ENCODE measurements around the gene R3HDM2. TPM values are rescaled to one million over a fixed set of nuclear protein-coding genes. Genes with fewer than 3 reads are reported as not detected.

Gene R3HDM2
- total RNA-seq, 1 experiment from 2014 or later = 45.4 TPM

DNA sequence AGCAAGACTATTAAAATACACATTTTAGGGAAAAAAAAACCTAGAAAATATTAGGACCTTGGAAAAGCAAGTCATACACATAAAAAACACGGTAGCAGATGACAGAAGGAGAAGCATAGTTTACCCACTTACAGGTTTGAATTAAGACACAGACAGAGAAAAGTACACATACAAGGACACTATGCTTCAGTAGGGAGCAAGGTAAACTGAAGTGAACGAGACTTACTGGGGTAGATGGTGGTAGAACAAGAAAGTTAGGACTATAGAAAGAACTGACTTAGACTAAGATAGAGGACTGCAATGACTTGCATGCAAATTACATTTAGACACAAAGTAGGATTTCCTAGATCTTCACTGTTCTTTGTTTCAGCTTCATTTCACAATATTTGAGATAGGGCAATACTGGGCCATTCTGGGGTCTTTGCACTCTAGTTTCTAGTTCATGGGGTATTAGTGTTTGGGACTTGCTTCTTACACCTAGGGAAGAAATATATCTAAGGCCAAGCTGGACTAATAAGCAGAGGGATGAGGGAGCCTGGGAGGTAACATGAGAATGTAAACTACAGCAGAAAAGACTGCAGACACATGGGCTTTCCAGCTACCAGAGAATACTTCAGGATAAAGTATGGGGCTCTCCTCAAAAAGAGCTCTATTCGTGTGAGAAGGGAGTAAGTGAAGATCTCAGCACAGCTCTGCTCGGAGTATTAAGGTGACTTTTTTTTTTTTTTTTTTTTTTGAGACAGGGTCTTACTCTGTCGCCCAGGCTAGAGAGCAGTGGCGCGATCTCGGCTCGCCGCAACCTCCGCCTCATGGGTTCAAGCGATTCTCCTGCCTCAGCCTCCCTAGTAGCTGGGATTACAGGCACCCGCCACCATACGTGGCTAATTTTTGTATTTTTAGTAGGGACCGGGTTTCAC lies 152.1 kb downstream of the R3HDM2 start:
- no peaks in the 10 kb centered on the region for H3K9me3 ChIP-seq (ENCODE audit: control insufficient read depth in 1 of 2, insufficient read depth in 1 of 2, low read depth in 1 of 2, low read length in 2 of 2)
- H4K20me1 ChIP-seq (ENCODE audit: insufficient read depth) = no peaks in the 10 kb centered on the region
- H3K36me3 ChIP-seq (ENCODE audit: control insufficient read depth in 1 of 2, insufficient read depth in 2 of 2, low read length in 2 of 2) = peaks cover 0 to 4% of the 10 kb centered on the region in 2 experiments; a peak in 2 of 4 replicates
- ChIA-PET CTCF (interaction anchor here (0.9 to 2.6 kb wide), 4 partner anchors 17 to 174 kb away, joined by 4 to 7 read pairs (median 4); no protein-coding TSS in a partner anchor), RAD21 (ENCODE audit: low non-redundant PET in 1 of 2, low total read pairs in 2 of 2, uncharacterized antibody in 2 of 2, unreplicated experiment in 2 of 2) (no interaction called here), POLR2A (no interaction called here)
- 0 out of 2 replicates have a peak overlapping the region, but pooled peaks have one; percentile 83 for H3K4me2 ChIP-seq (ENCODE audit: low read length)
- H3K79me2 ChIP-seq (ENCODE audit: insufficient read depth, low read length) = no peaks in the 10 kb centered on the region
- peaks cover 20 to 40% of the 10 kb centered on the region in 2 experiments for H3K4me1 ChIP-seq (ENCODE audit: control insufficient read depth in 1 of 2, insufficient read depth in 2 of 2, low read length in 2 of 2)
- no peak overlapping the region for H3K4me3 ChIP-seq (replicated peaks in 1 of 2; ENCODE audit: low read depth in 1 of 2, low read length in 2 of 2)
- no TSS peak for BruUV-seq (replicated peaks)
- H2AFZ ChIP-seq (ENCODE audit: low read depth, low read length, poor library complexity, severe bottlenecking) = no peak overlapping the region
- ATAC-seq (no peak), DNase-seq (ENCODE audit: low read depth, low spot score) (no peak)
- no peak for TF ChIP-seq CTCF (IDR thresholded peaks at IDR 0.05 in 2 of 3, conservative IDR thresholded peaks at IDR 0.05 in 1 of 3; ENCODE audit: borderline replicate concordance in 1 of 3, insufficient read depth in 1 of 3, low read depth in 2 of 3, low read length in 2 of 3)
- no peak for TF ChIP-seq POLR2A (IDR thresholded peaks at IDR 0.05; ENCODE audit: borderline replicate concordance, extremely low read depth, insufficient read depth, insufficient read length)
- TF ChIP-seq EGR1 (IDR thresholded peaks at IDR 0.05; ENCODE audit: low read depth) = no peak
- no peak for TF ChIP-seq ZBTB33 (IDR thresholded peaks at IDR 0.05; ENCODE audit: extremely low read depth, insufficient replicate concordance, low read length)
- TF ChIP-seq POLR2AphosphoS5 (IDR thresholded peaks at IDR 0.05; ENCODE audit: low read depth, low read length) = no peak
- TF ChIP-seq, protein P1, sequence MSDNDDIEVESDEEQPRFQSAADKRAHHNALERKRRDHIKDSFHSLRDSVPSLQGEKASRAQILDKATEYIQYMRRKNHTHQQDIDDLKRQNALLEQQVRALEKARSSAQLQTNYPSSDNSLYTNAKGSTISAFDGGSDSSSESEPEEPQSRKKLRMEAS (IDR thresholded peaks at IDR 0.05) = no peak
- no peak for TF ChIP-seq ELF1 (IDR thresholded peaks at IDR 0.05; ENCODE audit: borderline replicate concordance, low read depth)
- TF ChIP-seq EZH2 (IDR thresholded peaks at IDR 0.05) = no peak
- no peak for TF ChIP-seq SP1 (IDR thresholded peaks at IDR 0.05; ENCODE audit: low read depth)
- no peak for TF ChIP-seq ZFX (IDR thresholded peaks at IDR 0.05)
- TF ChIP-seq JUND (IDR thresholded peaks at IDR 0.05) = no peak
- no peak for TF ChIP-seq SIN3A (IDR thresholded peaks at IDR 0.05; ENCODE audit: low read depth)
- TF ChIP-seq CEBPB (IDR thresholded peaks at IDR 0.05; ENCODE audit: low read depth) = no peak
- H3K9me2 ChIP-seq (ENCODE audit: insufficient read depth) = no peaks in the 10 kb centered on the region
- H3K9ac ChIP-seq (ENCODE audit: low read length) = no peak overlapping the region
- H3K27me3 ChIP-seq (ENCODE audit: insufficient read depth, low read length) = no peaks in the 10 kb centered on the region
- intact Hi-C loops (cut with micrococcal nuclease) = no loop called here
- H3K27ac ChIP-seq (ENCODE audit: low read depth, low read length) = no peak overlapping the region

Measured in HCT116 (cell line).